Esophagus muscularis mucosa (tissue), 4 donors: ENCODE measurements around the gene PPP1R37. TPM values are rescaled to one million over a fixed set of nuclear protein-coding genes. Genes with fewer than 3 reads are reported as not detected.

Experiments
- DNase-seq: peaks from one replicate; pipeline ENCODE4 v3.0.0-alpha.2; 2017; ENCODE audit errors: extremely low spot score
- H3K27ac ChIP-seq, 4 donors: fragments of 200-600 bp; sonication (generic); replicated peaks in 1 of 4; 1 replicate in 3 of 4; 2 replicates in 1 of 4; pipeline ENCODE4 v1.5.1; 2016 to 2019; ENCODE audit warnings: mild to moderate bottlenecking in 1 of 4
- H3K27me3 ChIP-seq, 4 donors: fragments of 200-600 bp; sonication (generic); one replicate each; pipeline versions ENCODE4 v1.5.1 to v1.6.0; 2016 to 2019
- H3K36me3 ChIP-seq, 4 donors: fragments of 200-600 bp; sonication (generic); one replicate each; pipeline ENCODE4 v1.5.1; 2016 to 2019
- H3K4me1 ChIP-seq, 4 donors: fragments of 200-600 bp; sonication (generic); one replicate each; pipeline ENCODE4 v1.5.1; 2016 to 2019
- H3K4me3 ChIP-seq, 4 donors: fragments of 200-600 bp; sonication (generic); 1 replicate in 2 of 4; 2 replicates in 2 of 4; pipeline ENCODE4 v1.5.1; 2016 to 2019; ENCODE audit warnings: mild to moderate bottlenecking in 4 of 4, moderate library complexity in 1 of 4
- H3K9me3 ChIP-seq, 4 donors: fragments of 200-600 bp; sonication (generic); 1 replicate in 3 of 4; 2 replicates in 1 of 4; pipeline ENCODE4 v1.5.1; 2016 to 2019
- CTCF ChIP-seq, 3 experiments: fragments of 200-600 bp in 2 of 3; fragments of 450-650 bp in 1 of 3; sonication (generic) in 2 of 3; IDR thresholded peaks; one replicate each; pipeline ENCODE4 v1.5.1; 2017 to 2019; ENCODE audit warnings: antibody characterized with exemption in 3 of 3, mild to moderate bottlenecking in 2 of 3, moderate library complexity in 1 of 3
- EP300 ChIP-seq: sonication (generic); formaldehyde crosslinking; IDR thresholded peaks from one replicate; pipeline ENCODE4 v1.6.1; 2017; ENCODE audit warnings: antibody characterized with exemption
- POLR2A ChIP-seq: fragments of 450-650 bp; IDR thresholded peaks from one replicate; pipeline ENCODE4 v1.6.1; 2017; ENCODE audit warnings: antibody characterized with exemption, moderate library complexity, mild to moderate bottlenecking, low read depth
- POLR2AphosphoS5 ChIP-seq, 2 donors: sonication (generic); formaldehyde crosslinking; IDR thresholded peaks; one replicate each; pipeline ENCODE4 v1.6.1; 2017; ENCODE audit warnings: antibody characterized with exemption in 2 of 2
- WGBS: methylation state at CpG from one replicate; pipeline ENCODE4 v1.1.5; 2018; 5-methylcytosine and 5-hydroxymethylcytosine counted together
- intact Hi-C: fragments of 100-400 bp; cut with DNase I; formaldehyde crosslinking; loops from one replicate; pipeline ENCODE4 v1.15.1; 2023
- total RNA-seq, 4 donors: library from RNA; depleted of rRNA; stranded (reverse); fragments of >200 nt; gene quantifications; one replicate each; pipeline versions ENCODE4 v1.1.0 to v1.2.1, GENCODE V29; 2016

The PPP1R37 gene
- total RNA-seq, 4 donors from 2014 or later: 21.0 to 46.7 (median 28.3) TPM

- DNase-seq: no peak
- TF ChIP-seq EP300: no peak
- TF ChIP-seq POLR2A: no peak
- no peaks in the 10 kb centered on the region for H3K9me3 ChIP-seq
- peaks cover 0 to 17% (median 4%) of the 10 kb centered on the region in 4 donors for H3K36me3 ChIP-seq
- H3K4me1 ChIP-seq: peaks cover 27 to 47% (median 40%) of the 10 kb centered on the region in 4 donors
- peak overlapping the region; percentile 86 to 92 (median 90) for H3K27ac ChIP-seq
- peak overlapping the region; percentile 70 to 79 (median 74) for H3K4me3 ChIP-seq
- intact Hi-C loops: loop anchor here (5.0 kb wide), 1 partner anchor 88 kb away; the partner anchor contains the start of gene PPP1R37
- WGBS: 70% methylated on average over 7 of the region's 9 CpGs
- H3K27me3 ChIP-seq: no peaks in the 10 kb centered on the region
Measured at GRCh38 chr19:45179892-45180370, 87.0 kb downstream of the PPP1R37 start.

- H3K9me3 ChIP-seq: no peaks in the 10 kb centered on the region
- H3K36me3 ChIP-seq: peaks cover 0 to 17% (median 4%) of the 10 kb centered on the region in 4 donors
- TF ChIP-seq EP300: no peak
- TF ChIP-seq CTCF (IDR thresholded peaks at IDR 0.05): no peak
- TF ChIP-seq POLR2AphosphoS5 (IDR thresholded peaks at IDR 0.05): no peak
- no peak for TF ChIP-seq POLR2A
- no peaks in the 10 kb centered on the region for H3K27me3 ChIP-seq
- 75% methylated on average over 7 of the region's 7 CpGs for WGBS
- peaks cover 27 to 47% (median 40%) of the 10 kb centered on the region in 4 donors for H3K4me1 ChIP-seq
- DNase-seq: no peak
- H3K27ac ChIP-seq: no peak overlapping the region
- intact Hi-C loops: no loop called here
- H3K4me3 ChIP-seq: no peak overlapping the region
Measured at GRCh38 chr19:45180936-45181335, 88.0 kb downstream of the PPP1R37 start.

GRCh38 chr19:45182758-45183157 lies 89.8 kb downstream of the PPP1R37 start:
- H3K4me3 ChIP-seq: no peak overlapping the region
- no peaks in the 10 kb centered on the region for H3K9me3 ChIP-seq
- H3K27me3 ChIP-seq: no peaks in the 10 kb centered on the region
- peaks cover 17 to 39% (median 31%) of the 10 kb centered on the region in 4 donors for H3K4me1 ChIP-seq
- peaks cover 0 to 17% (median 4%) of the 10 kb centered on the region in 4 donors for H3K36me3 ChIP-seq
- WGBS: 86% methylated on average over 4 of the region's 4 CpGs
- TF ChIP-seq POLR2A (no peak), POLR2AphosphoS5 (IDR thresholded peaks at IDR 0.05) (no peak), EP300 (no peak), CTCF (IDR thresholded peaks at IDR 0.05) (no peak)
- H3K27ac ChIP-seq: no peak overlapping the region
- DNase-seq: no peak
- intact Hi-C loops: no loop called here

DNA sequence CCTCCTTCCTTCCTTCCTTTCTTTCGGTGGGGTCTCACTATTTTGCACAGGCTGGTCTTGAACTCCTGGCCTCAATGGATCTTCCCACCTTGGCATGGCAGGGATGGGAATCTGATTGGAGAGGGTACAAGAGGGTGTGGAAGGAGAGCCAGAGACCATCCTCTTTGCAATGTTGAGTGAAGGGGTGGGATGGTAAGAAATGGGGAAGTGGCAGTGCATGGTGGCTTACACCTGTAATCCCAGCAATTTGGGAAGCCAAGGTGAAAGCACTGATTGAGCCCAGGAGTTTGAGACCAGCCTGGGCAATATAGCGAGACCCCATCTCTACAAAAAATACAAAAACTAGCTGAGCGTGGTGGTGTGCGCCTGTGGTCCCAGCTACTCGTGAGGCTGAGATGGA lies 91.1 kb downstream of the PPP1R37 start:
- Histone ChIP-seq H3K27ac (no peak overlapping the region), H3K4me3 (no peak overlapping the region), H3K4me1 (peaks cover 17 to 35% (median 30%) of the 10 kb centered on the region in 4 donors), H3K27me3 (no peaks in the 10 kb centered on the region), H3K36me3 (peaks cover 0 to 17% (median 4%) of the 10 kb centered on the region in 4 donors), H3K9me3 (no peaks in the 10 kb centered on the region)
- 94% methylated on average over 5 of the region's 5 CpGs for WGBS
- DNase-seq: no peak
- intact Hi-C loops: no loop called here
- TF ChIP-seq POLR2AphosphoS5 (IDR thresholded peaks at IDR 0.05) (no peak), EP300 (no peak), POLR2A (no peak), CTCF (IDR thresholded peaks at IDR 0.05) (no peak)

DNA sequence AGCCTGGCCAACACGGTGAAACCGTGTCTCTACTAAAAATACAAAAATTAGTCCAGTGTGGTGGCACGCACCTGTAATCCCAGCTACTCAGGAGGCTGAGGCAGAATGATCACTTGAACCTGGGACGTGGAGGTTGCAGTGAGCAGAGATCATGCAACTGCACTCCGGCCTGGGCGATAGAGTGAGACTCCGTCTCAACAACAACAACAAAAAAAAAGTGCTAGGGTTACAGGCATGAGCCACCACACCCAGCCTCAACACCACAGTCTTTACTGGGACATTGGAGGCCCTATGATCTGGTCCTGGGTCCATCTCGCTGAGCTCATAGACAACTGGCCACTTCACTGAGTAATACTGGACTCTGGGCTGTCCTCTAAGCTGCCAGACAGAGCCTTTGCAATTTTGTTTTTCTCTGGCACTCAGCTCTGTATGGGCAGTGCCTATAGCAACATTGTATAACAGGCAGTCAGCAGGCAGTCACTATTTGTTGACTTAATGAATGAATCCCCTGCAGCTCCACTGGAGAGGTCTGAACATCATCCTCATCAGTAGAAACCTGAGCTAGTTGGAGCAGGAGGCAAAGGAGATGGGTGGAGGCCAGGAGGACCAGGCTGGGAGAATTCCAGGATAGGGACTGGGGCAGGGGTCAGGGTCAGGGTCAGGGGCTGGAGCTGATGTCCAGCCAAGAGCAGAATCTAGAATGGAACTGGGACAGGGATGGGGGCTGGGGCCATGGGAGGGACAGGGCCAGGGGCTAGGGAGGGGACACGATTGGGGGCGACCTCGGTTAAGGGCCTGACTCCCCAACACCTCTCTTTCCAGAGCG lies 93.7 kb downstream of the PPP1R37 start:
- no peak for DNase-seq
- H3K36me3 ChIP-seq: peaks cover 0 to 6% (median under 1%) of the 10 kb centered on the region in 4 donors
- no peak overlapping the region for H3K27ac ChIP-seq
- intact Hi-C loops: no loop called here
- no peaks in the 10 kb centered on the region for H3K9me3 ChIP-seq
- H3K27me3 ChIP-seq: no peaks in the 10 kb centered on the region
- no peak for TF ChIP-seq POLR2A
- no peak for TF ChIP-seq EP300
- TF ChIP-seq POLR2AphosphoS5 (IDR thresholded peaks at IDR 0.05): no peak
- no peak for TF ChIP-seq CTCF (IDR thresholded peaks at IDR 0.05)
- 90% methylated on average over 11 of the region's 12 CpGs for WGBS
- H3K4me3 ChIP-seq: no peak overlapping the region
- H3K4me1 ChIP-seq: peaks cover 0 to 9% (median 4%) of the 10 kb centered on the region in 4 donors
